ENCODE data around the gene ZNF548.
"Not testable (repeated sequence)": the region's sequence is repeated elsewhere in the genome, so short reads cannot be mapped to it uniquely, and the experiment has no call there.

Gene ZNF548

GRCh38 chr19:57374179-57374578, 15.5 kb upstream of the ZNF548 start:
- H3K27ac ChIP-seq (ENCODE audit: low read depth, low read length) = no peak overlapping the region

DNA sequence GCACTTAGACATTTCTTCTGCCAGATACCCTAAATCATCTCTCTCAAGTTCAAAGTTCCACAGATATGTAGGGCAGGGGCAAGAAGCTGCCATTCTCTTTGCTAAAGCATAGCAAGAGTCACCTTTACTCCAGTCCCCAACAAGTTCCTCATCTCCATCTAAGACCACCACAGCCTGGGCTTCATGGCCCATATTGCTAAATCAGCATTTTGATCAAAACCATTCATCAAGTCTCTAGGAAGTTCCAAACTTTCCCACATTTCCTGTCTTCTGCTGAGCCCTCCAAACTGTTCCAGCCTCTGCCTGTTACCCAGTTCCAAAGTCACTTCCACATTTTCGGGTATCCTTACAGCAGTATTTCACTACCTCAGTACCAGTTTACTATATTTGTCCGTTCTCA, 15.0 kb upstream of the ZNF548 start:
- peaks cover 45% of the 10 kb centered on the region; the same call in 1 of the 2 replicates for H3K9me3 ChIP-seq (ENCODE audit: control insufficient read depth, insufficient read depth, low read length)
- not testable (repeated sequence) for H3K36me3 ChIP-seq (ENCODE audit: control insufficient read depth, low read length); H4K20me1 ChIP-seq (ENCODE audit: control insufficient read depth, insufficient read depth, low read depth, low read length)

More at GRCh38 chr19:57374179-57374578, 15.5 kb upstream of the ZNF548 start:
- Histone ChIP-seq H3K9me2 (replicated peaks; ENCODE audit: control insufficient read depth, low read length) (no peaks in the 10 kb centered on the region), H3K79me2 (ENCODE audit: control insufficient read depth, low read length) (no peaks in the 10 kb centered on the region), H3K9me3 (ENCODE audit: control insufficient read depth, insufficient read depth, low read length) (peaks cover 43% of the 10 kb centered on the region; the same call in 1 of the 2 replicates), H3K4me3 (ENCODE audit: low read length) (no peak overlapping the region), H3K4me1 (ENCODE audit: control insufficient read depth, low read length) (no peaks in the 10 kb centered on the region), H3K36me3 (ENCODE audit: control insufficient read depth, low read length) (no peaks in the 10 kb centered on the region), H3K27me3 (ENCODE audit: control insufficient read depth, low read length) (no peaks in the 10 kb centered on the region), H3K4me2 (ENCODE audit: low read length) (no peak overlapping the region), H3F3A (ENCODE audit: control insufficient read depth, insufficient read depth) (no peaks in the 10 kb centered on the region), H4K20me1 (ENCODE audit: control insufficient read depth, insufficient read depth, low read depth, low read length) (no peaks in the 10 kb centered on the region)
- no peak for TF ChIP-seq CTCF (IDR thresholded peaks at IDR 0.05; ENCODE audit: low read depth, low read length, poor library complexity, severe bottlenecking)
- no peak for TF ChIP-seq EZH2phosphoT487 (IDR thresholded peaks at IDR 0.05; ENCODE audit: borderline replicate concordance, low read length)

DNA sequence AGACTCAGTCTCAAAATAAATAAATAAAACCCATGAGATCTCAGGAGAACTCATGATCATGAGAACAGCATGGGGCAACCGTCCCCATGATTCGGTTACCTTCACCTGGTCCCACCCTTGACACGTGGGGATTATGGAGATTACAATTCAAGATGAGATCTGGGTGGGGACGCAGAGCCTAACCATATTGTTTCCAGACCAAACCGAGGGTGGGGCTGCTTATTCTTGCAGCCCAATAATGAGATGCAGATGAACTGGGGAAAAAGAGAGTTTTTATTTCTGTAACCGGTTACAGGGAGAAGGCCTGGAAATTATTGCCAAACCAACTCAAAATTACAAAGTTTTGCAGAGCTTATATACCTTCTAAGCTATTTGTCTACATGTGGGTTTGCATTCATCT, 13.5 kb upstream of the ZNF548 start:
- H4K20me1 ChIP-seq (ENCODE audit: control insufficient read depth, insufficient read depth, low read depth, low read length) = no peaks in the 10 kb centered on the region

More for the DNA sequence above, 15.0 kb upstream of the ZNF548 start:
- not testable (repeated sequence) for H3K9me2 ChIP-seq (replicated peaks; ENCODE audit: control insufficient read depth, low read length); H3K4me3 ChIP-seq (ENCODE audit: low read length); H3K4me1 ChIP-seq (ENCODE audit: control insufficient read depth, low read length); H3F3A ChIP-seq (ENCODE audit: control insufficient read depth, insufficient read depth); H3K4me2 ChIP-seq (ENCODE audit: low read length); H3K79me2 ChIP-seq (ENCODE audit: control insufficient read depth, low read length); H3K27me3 ChIP-seq (ENCODE audit: control insufficient read depth, low read length); H3K27ac ChIP-seq (ENCODE audit: low read depth, low read length)

More for the DNA sequence above, 13.5 kb upstream of the ZNF548 start:
- Histone ChIP-seq H3K4me2 (ENCODE audit: low read length) (no peak overlapping the region), H3K27ac (ENCODE audit: low read depth, low read length) (no peak overlapping the region), H3K9me2 (replicated peaks; ENCODE audit: control insufficient read depth, low read length) (no peaks in the 10 kb centered on the region), H3K36me3 (ENCODE audit: control insufficient read depth, low read length) (no peaks in the 10 kb centered on the region), H3K27me3 (ENCODE audit: control insufficient read depth, low read length) (no peaks in the 10 kb centered on the region), H3F3A (ENCODE audit: control insufficient read depth, insufficient read depth) (no peaks in the 10 kb centered on the region), H3K79me2 (ENCODE audit: control insufficient read depth, low read length) (no peaks in the 10 kb centered on the region), H3K9me3 (ENCODE audit: control insufficient read depth, insufficient read depth, low read length) (peaks cover 45% of the 10 kb centered on the region; the same call in 1 of the 2 replicates), H3K4me1 (ENCODE audit: control insufficient read depth, low read length) (no peaks in the 10 kb centered on the region), H3K4me3 (ENCODE audit: low read length) (no peak overlapping the region)
- no peak for TF ChIP-seq CTCF (IDR thresholded peaks at IDR 0.05; ENCODE audit: low read depth, low read length, poor library complexity, severe bottlenecking)
- no peak for TF ChIP-seq EZH2phosphoT487 (IDR thresholded peaks at IDR 0.05; ENCODE audit: borderline replicate concordance, low read length)

Data from DOHH2 (cell line).